Trophoblast cell (in vitro differentiated cells and primary cell): ENCODE measurements around the gene KANK4.
A peak's percentile ranks its signal among the peaks of the same experiment; 100 is the strongest.

Source experiments
- DNase-seq, 2 donors: peaks; one replicate each; pipeline ENCODE4 v3.0.0-alpha.2; 2016
- H2AFZ ChIP-seq: 2 replicates; pipeline ENCODE4 v1.6.1; 2013; ENCODE audit warnings: low read length, moderate library complexity, mild to moderate bottlenecking; ENCODE audit not compliant: insufficient read depth, poor library complexity
- H2AK5ac ChIP-seq: 2 replicates; pipeline ENCODE4 v1.6.1; 2013; ENCODE audit warnings: mild to moderate bottlenecking, low read length
- H2BK120ac ChIP-seq: 2 replicates; pipeline ENCODE4 v1.6.1; 2013; ENCODE audit warnings: low read length, mild to moderate bottlenecking, moderate library complexity; ENCODE audit not compliant: insufficient read depth, poor library complexity
- H2BK12ac ChIP-seq: 2 replicates; pipeline ENCODE4 v1.6.1; 2013; ENCODE audit warnings: mild to moderate bottlenecking, low read length, moderate library complexity
- H2BK5ac ChIP-seq: 2 replicates; pipeline ENCODE4 v1.6.1; 2013; ENCODE audit warnings: low read length, low read depth, moderate library complexity, mild to moderate bottlenecking; ENCODE audit not compliant: poor library complexity
- H3K14ac ChIP-seq: 2 replicates; pipeline ENCODE4 v1.6.1; 2013; ENCODE audit warnings: mild to moderate bottlenecking, low read length
- H3K18ac ChIP-seq: 2 replicates; pipeline ENCODE4 v1.6.1; 2013; ENCODE audit warnings: mild to moderate bottlenecking, low read length
- H3K23ac ChIP-seq: 2 replicates; pipeline ENCODE4 v1.6.1; 2013; ENCODE audit warnings: low read length
- H3K27ac ChIP-seq: 2 replicates; pipeline ENCODE4 v1.5.1; 2013; ENCODE audit warnings: low read depth, mild to moderate bottlenecking, inconsistent platforms, low read length, moderate library complexity
- H3K27me3 ChIP-seq: 2 replicates; pipeline ENCODE4 v1.6.1; 2013; ENCODE audit warnings: inconsistent platforms, mild to moderate bottlenecking, low read length, moderate library complexity; ENCODE audit not compliant: insufficient read depth
- H3K36me3 ChIP-seq, 2 experiments: 1 replicate in 1 of 2; 2 replicates in 1 of 2; pipeline ENCODE4 v1.6.1; 2013; ENCODE audit warnings: low read length in 2 of 2, mild to moderate bottlenecking in 2 of 2, moderate library complexity in 1 of 2; ENCODE audit not compliant: insufficient read depth in 2 of 2, control insufficient read depth in 1 of 2
- H3K4ac ChIP-seq: 2 replicates; pipeline ENCODE4 v1.6.1; 2013; ENCODE audit warnings: low read depth, mild to moderate bottlenecking, low read length, moderate library complexity
- H3K4me1 ChIP-seq, 2 experiments: 1 replicate in 1 of 2; 2 replicates in 1 of 2; pipeline ENCODE4 v1.6.1; 2013; ENCODE audit warnings: low read length in 2 of 2, mild to moderate bottlenecking in 2 of 2, moderate library complexity in 1 of 2; ENCODE audit not compliant: insufficient read depth in 2 of 2, control insufficient read depth in 1 of 2
- H3K4me2 ChIP-seq: 2 replicates; pipeline ENCODE4 v1.6.1; 2013; ENCODE audit warnings: inconsistent platforms, mild to moderate bottlenecking, low read length, moderate library complexity
- H3K4me3 ChIP-seq: 2 replicates; pipeline ENCODE4 v1.5.1; 2013; ENCODE audit warnings: mild to moderate bottlenecking, low read depth, low read length, inconsistent platforms
- H3K79me1 ChIP-seq: one replicate; pipeline ENCODE4 v1.6.1; 2013; ENCODE audit warnings: low read length
- H3K79me2 ChIP-seq: 2 replicates; pipeline ENCODE4 v1.6.1; 2013; ENCODE audit warnings: low read length, mild to moderate bottlenecking; ENCODE audit not compliant: control insufficient read depth, insufficient read depth, poor library complexity
- H3K9ac ChIP-seq: 2 replicates; pipeline ENCODE4 v1.6.1; 2013; ENCODE audit warnings: mild to moderate bottlenecking, low read length
- H3K9me3 ChIP-seq: 2 replicates; pipeline ENCODE4 v1.6.1; 2013; ENCODE audit warnings: low read depth, mild to moderate bottlenecking, control low read depth, inconsistent platforms, low read length; ENCODE audit not compliant: insufficient read depth
- H4K12ac ChIP-seq: 2 replicates; pipeline ENCODE4 v1.6.1; 2013; ENCODE audit warnings: low read depth, mild to moderate bottlenecking, low read length, moderate library complexity
- H4K8ac ChIP-seq: 2 replicates; pipeline ENCODE4 v1.6.1; 2013; ENCODE audit warnings: low read depth, mild to moderate bottlenecking, low read length, moderate library complexity
- H4K91ac ChIP-seq: one replicate; pipeline ENCODE4 v1.6.1; 2013; ENCODE audit warnings: low read depth, mild to moderate bottlenecking, low read length, moderate library complexity
- WGBS: extraction: QIAGEN DNeasy Blood & Tissue Kit; methylation state at CpG from one replicate; pipeline ENCODE4 v1.1.7; 2013; ENCODE audit warnings: missing lambda C conversion rate; ENCODE audit not compliant: insufficient read length, insufficient coverage; ENCODE audit errors: extremely low coverage; 5-methylcytosine and 5-hydroxymethylcytosine counted together

KANK4 gene

DNA sequence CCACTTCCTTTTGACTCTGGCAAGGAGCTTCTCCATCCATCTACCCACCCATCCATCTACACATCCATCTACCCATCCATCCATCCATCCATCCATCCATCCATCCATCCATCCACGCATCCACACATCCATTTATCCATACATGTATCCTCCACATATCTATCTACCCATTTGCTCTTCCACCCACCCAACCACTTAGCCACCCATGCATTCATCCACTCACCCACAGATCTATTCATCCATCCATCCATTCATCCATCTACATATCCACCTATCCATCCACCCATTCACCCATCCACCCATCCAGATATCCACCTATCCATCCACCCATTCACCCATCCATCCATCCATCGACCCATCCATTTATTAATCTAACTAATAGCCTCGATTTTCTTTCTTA, 23.0 kb upstream of the KANK4 start:
- Histone ChIP-seq H3K4me3 (no peak overlapping the region), H3K79me1 (peaks cover 13% of the 10 kb centered on the region), H2BK120ac (no peak overlapping the region), H3K18ac (no peak overlapping the region), H3K4me1 (peaks cover 14 to 17% of the 10 kb centered on the region in 2 experiments), H3K27me3 (no peaks in the 10 kb centered on the region), H4K12ac (no peak overlapping the region), H3K14ac (no peak overlapping the region), H4K91ac (no peak overlapping the region), H3K4me2 (no peak overlapping the region), H3K9me3 (no peaks in the 10 kb centered on the region), H4K8ac (no peak overlapping the region), H2AK5ac (no peak overlapping the region), H3K4ac (no peak overlapping the region), H3K36me3 (no peaks in the 10 kb centered on the region), H3K27ac (no peak overlapping the region), H3K9ac (no peak overlapping the region), H2BK12ac (no peak overlapping the region), H2BK5ac (no peak overlapping the region), H3K23ac (no peak overlapping the region), H3K79me2 (peaks cover 1% of the 10 kb centered on the region), H2AFZ (no peak overlapping the region)
- 100% methylated on average over 3 of the region's 3 CpGs for WGBS
- DNase-seq = no peak

DNA sequence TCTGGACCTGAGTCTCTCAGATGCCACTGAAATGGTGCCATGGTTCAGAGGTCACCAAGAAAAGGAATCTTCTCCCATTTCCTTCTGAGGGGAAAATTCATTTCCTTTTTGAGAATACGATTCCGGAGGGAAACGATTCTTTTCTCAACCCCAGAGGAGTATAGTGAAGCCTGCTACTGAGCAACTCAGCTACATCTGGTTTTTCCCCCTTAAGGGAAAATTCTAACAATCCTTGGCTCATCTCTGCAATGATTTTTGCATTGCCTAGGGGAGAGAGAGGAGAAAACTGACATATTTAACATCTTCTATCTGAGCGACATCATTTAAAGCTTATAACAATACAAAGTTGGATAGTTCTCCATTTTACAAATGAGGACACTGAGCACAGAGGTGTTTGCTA, 22.4 kb upstream of the KANK4 start:
- no CpG with 5 or more reads among the region's 4 CpGs for WGBS
- no peak overlapping the region for H4K12ac ChIP-seq

DNA sequence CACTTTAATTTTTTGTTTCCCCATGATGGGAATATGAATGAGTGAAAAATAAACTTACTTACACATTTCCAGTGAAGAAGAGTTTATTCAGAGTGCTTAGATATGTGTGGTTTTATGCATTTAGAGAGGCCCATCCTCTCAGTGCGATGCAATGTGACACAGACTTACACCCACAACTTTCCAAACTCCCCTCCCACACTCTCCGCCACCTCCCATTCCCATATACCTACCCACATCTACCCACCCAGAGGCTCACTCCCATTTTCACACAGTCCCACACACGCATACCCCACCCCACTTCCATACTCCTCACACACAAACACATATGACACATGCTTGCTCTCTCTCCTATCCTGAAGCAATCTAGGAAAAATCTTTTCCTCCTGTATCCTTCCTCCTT, 21.9 kb upstream of the KANK4 start:
- Histone ChIP-seq H4K8ac (no peak overlapping the region), H4K91ac (no peak overlapping the region), H3K4ac (no peak overlapping the region), H3K4me3 (no peak overlapping the region), H3K4me2 (no peak overlapping the region), H2AK5ac (no peak overlapping the region), H4K12ac (no peak overlapping the region), H3K23ac (no peak overlapping the region), H3K4me1 (peaks cover 21 to 24% of the 10 kb centered on the region in 2 experiments), H3K18ac (no peak overlapping the region), H3K27ac (no peak overlapping the region), H3K14ac (no peak overlapping the region), H2BK12ac (no peak overlapping the region), H3K36me3 (no peaks in the 10 kb centered on the region), H3K9me3 (no peaks in the 10 kb centered on the region), H3K27me3 (no peaks in the 10 kb centered on the region), H2AFZ (no peak overlapping the region), H3K79me2 (peaks cover 1% of the 10 kb centered on the region), H3K79me1 (peaks cover 19% of the 10 kb centered on the region), H2BK5ac (no peak overlapping the region), H2BK120ac (no peak overlapping the region), H3K9ac (no peak overlapping the region)
- no peak for DNase-seq
- 100% methylated on average over 2 of the region's 3 CpGs for WGBS

More for the DNA sequence above, 22.4 kb upstream of the KANK4 start:
- no peak overlapping the region for H2AK5ac ChIP-seq
- H3K27me3 ChIP-seq = no peaks in the 10 kb centered on the region
- peak in 1 of 2 donors; percentile 13 for DNase-seq
- H2BK12ac ChIP-seq = no peak overlapping the region
- no peak overlapping the region for H3K4ac ChIP-seq
- no peak overlapping the region for H3K9ac ChIP-seq
- no peak overlapping the region for H2BK120ac ChIP-seq
- H3K14ac ChIP-seq = no peak overlapping the region
- no peak overlapping the region for H4K8ac ChIP-seq
- H2AFZ ChIP-seq = no peak overlapping the region
- no peak overlapping the region for H3K27ac ChIP-seq
- H3K23ac ChIP-seq = no peak overlapping the region
- H3K79me2 ChIP-seq = peaks cover 1% of the 10 kb centered on the region
- H3K36me3 ChIP-seq = no peaks in the 10 kb centered on the region
- peaks cover 19 to 22% of the 10 kb centered on the region in 2 experiments for H3K4me1 ChIP-seq
- no peak overlapping the region for H3K18ac ChIP-seq
- no peak overlapping the region for H2BK5ac ChIP-seq
- H3K4me2 ChIP-seq = no peak overlapping the region
- no peak overlapping the region for H4K91ac ChIP-seq
- H3K79me1 ChIP-seq = peaks cover 18% of the 10 kb centered on the region
- H3K9me3 ChIP-seq = no peaks in the 10 kb centered on the region
- no peak overlapping the region for H3K4me3 ChIP-seq

DNA sequence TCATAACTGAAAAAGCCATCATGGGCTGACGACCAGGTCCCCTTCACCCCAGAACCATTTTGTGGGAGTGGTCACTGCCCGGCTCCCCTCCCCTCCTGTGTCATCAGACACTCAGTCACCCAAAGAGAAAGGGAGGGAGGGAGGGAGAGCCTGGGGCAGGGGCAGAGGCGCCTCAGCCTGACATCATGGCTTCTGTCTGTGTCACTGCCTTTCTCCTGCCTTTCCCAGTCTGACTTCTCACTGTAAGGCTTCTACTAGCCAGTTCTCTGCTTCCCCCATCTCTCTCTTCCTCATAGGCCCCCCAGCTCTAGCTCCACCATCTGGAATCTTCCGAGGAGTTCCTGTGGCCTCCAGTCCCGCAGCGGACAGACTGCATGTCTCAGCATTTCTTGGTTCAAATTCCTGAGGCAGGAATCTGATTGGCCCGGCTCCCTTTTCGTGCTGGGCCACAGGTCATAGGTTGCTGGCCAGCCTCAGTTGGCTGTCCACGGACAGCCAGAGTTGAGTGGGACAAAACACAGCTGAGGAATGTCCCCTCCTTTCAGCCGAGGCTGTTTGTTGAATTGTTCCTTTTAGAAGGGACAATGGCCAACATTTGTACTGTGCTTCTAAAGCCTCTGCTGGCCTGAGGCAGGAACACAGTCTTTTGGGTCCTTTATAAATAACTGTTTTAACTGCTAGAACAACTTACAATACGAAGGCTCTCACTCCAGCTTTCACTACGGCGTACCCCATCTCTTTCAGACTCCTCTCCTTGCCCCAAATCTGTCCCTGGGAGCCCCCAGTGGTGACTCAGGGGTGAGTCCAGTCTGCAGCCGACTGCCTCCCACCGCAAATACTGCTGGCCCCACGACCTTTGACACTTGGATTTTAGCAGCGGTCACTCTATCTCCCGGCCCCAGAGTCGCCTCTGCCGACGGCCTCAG, 18.7 kb upstream of the KANK4 start:
- WGBS = no CpG with 5 or more reads among the region's 21 CpGs
- Histone ChIP-seq H3K27me3 (no peaks in the 10 kb centered on the region), H3K9ac (no peak overlapping the region), H4K12ac (peak overlapping the region; percentile 48), H3K79me2 (peaks cover 1% of the 10 kb centered on the region), H3K9me3 (no peaks in the 10 kb centered on the region), H3K18ac (peak overlapping the region; percentile 91), H3K23ac (no peak overlapping the region), H3K4ac (peak overlapping the region; percentile 84), H3K4me2 (no peak overlapping the region), H4K91ac (peak overlapping the region; percentile 97), H2AK5ac (peak overlapping the region; percentile 70), H2BK5ac (peak overlapping the region; percentile 68), H4K8ac (peak overlapping the region; percentile 86), H3K4me1 (peaks cover 23 to 31% of the 10 kb centered on the region in 2 experiments), H3K36me3 (no peaks in the 10 kb centered on the region), H2BK12ac (peak overlapping the region; percentile 92), H3K27ac (peak overlapping the region; percentile 91), H3K14ac (peak overlapping the region; percentile 78), H3K79me1 (peaks cover 19% of the 10 kb centered on the region), H2BK120ac (peak overlapping the region; percentile 98), H2AFZ (peak overlapping the region; percentile 61), H3K4me3 (no peak overlapping the region)
- peak in 1 of 2 donors; percentile 31 for DNase-seq
